ENCODE results near the gene EMCN. TPM values are rescaled to one million over a fixed set of nuclear protein-coding genes. Genes with fewer than 3 reads are reported as not detected.
"Not testable (repeated sequence)": the region's sequence is repeated elsewhere in the genome, so short reads cannot be mapped to it uniquely, and the experiment has no call there.

Gene EMCN
- total and polyA plus RNA-seq, 2 donors (not counting 1 experiment from before 2014, with no cell fraction given) = not detected

DNA sequence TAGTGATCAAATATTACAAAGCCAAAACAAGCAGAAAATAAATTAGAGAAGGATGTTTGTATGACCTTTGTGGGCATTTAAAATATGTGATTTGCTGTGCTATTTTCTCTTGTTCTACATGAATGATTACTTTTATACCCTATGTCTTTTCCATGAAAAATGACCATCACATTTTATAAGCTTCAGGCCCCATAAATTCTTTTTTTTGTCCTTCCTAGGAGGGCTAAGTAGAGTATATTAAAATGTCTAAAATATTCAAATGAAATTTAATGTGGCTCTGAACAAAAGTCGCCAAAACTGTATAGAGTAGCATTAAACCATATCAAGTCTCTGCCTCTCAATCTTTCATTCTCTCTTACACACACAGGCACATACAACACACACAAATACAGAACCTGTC is 15.9 kb upstream of the EMCN start:
- Histone ChIP-seq H3K4me3 (replicated peaks in 1 of 4; ENCODE audit: control extremely low read depth in 1 of 4, insufficient read depth in 1 of 4, low read depth in 3 of 4, low read length in 4 of 4) (no peak overlapping the region), H3K4me2 (ENCODE audit: extremely low read depth, insufficient read depth, low read length) (no peak overlapping the region), H3K27me3 (ENCODE audit: control insufficient read depth, insufficient read depth, low read length) (no peaks in the 10 kb centered on the region), H3K4me1 (ENCODE audit: control insufficient read depth, extremely low read depth, insufficient read depth, low read length) (no peaks in the 10 kb centered on the region), H3K27ac (ENCODE audit: insufficient read depth, low read length) (no peak overlapping the region), H4K20me1 (ENCODE audit: control insufficient read depth, extremely low read depth, insufficient read depth, low read length) (no peaks in the 10 kb centered on the region), H3K79me2 (ENCODE audit: control insufficient read depth, insufficient read depth, low read length) (no peaks in the 10 kb centered on the region), H2AFZ (ENCODE audit: low read length) (no peak overlapping the region), H3K9ac (ENCODE audit: insufficient read depth, low read length) (no peak overlapping the region), H3K9me3 (ENCODE audit: control insufficient read depth, insufficient read depth, low read depth, low read length) (no peaks in the 10 kb centered on the region), H3K36me3 (ENCODE audit: control insufficient read depth, insufficient read depth, low read length) (no peaks in the 10 kb centered on the region)
- no peak for TF ChIP-seq EZH2 (IDR thresholded peaks at IDR 0.05; ENCODE audit: low read length, missing control alignments)
- TF ChIP-seq, protein P1, sequence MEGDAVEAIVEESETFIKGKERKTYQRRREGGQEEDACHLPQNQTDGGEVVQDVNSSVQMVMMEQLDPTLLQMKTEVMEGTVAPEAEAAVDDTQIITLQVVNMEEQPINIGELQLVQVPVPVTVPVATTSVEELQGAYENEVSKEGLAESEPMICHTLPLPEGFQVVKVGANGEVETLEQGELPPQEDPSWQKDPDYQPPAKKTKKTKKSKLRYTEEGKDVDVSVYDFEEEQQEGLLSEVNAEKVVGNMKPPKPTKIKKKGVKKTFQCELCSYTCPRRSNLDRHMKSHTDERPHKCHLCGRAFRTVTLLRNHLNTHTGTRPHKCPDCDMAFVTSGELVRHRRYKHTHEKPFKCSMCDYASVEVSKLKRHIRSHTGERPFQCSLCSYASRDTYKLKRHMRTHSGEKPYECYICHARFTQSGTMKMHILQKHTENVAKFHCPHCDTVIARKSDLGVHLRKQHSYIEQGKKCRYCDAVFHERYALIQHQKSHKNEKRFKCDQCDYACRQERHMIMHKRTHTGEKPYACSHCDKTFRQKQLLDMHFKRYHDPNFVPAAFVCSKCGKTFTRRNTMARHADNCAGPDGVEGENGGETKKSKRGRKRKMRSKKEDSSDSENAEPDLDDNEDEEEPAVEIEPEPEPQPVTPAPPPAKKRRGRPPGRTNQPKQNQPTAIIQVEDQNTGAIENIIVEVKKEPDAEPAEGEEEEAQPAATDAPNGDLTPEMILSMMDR (conservative IDR thresholded peaks at IDR 0.05 in 1 of 2, IDR thresholded peaks at IDR 0.05 in 1 of 2; ENCODE audit: low read depth in 1 of 2, low read length in 2 of 2) = no peak
- no peak for DNase-seq (ENCODE audit: low read depth in 2 of 2)

DNA sequence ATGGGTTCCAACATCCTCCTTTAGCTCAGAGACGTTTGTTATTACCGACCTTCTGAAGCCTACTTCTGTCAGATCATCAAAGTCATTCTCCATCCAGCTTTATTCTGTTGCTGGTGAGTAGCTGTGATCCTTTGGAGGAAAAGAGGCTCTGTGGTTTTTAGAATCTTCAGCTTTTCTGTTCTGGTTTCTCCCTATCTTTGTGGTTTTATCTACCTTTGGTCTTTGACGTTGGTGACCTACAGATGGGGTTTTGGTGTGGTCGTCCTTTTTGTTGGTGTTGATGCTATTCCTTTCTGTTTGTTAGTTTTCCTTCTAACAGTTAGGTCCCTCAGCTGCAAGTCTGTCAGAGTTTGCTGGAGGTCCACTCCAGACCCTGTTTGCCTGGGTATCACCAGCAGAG is 12.3 kb upstream of the EMCN start:
- H3K9ac ChIP-seq (ENCODE audit: insufficient read depth, low read length); H3K79me2 ChIP-seq (ENCODE audit: control insufficient read depth, insufficient read depth, low read length); H2AFZ ChIP-seq (ENCODE audit: low read length); H3K4me2 ChIP-seq (ENCODE audit: extremely low read depth, insufficient read depth, low read length); H4K20me1 ChIP-seq (ENCODE audit: control insufficient read depth, extremely low read depth, insufficient read depth, low read length); H3K9me3 ChIP-seq (ENCODE audit: control insufficient read depth, insufficient read depth, low read depth, low read length); H3K27ac ChIP-seq (ENCODE audit: insufficient read depth, low read length); DNase-seq (ENCODE audit: low read depth in 2 of 2); H3K4me1 ChIP-seq (ENCODE audit: control insufficient read depth, extremely low read depth, insufficient read depth, low read length); H3K36me3 ChIP-seq (ENCODE audit: control insufficient read depth, insufficient read depth, low read length); H3K4me3 ChIP-seq (replicated peaks in 1 of 4; ENCODE audit: control extremely low read depth in 1 of 4, insufficient read depth in 1 of 4, low read depth in 3 of 4, low read length in 4 of 4); H3K27me3 ChIP-seq (ENCODE audit: control insufficient read depth, insufficient read depth, low read length): not testable (repeated sequence)

DNA sequence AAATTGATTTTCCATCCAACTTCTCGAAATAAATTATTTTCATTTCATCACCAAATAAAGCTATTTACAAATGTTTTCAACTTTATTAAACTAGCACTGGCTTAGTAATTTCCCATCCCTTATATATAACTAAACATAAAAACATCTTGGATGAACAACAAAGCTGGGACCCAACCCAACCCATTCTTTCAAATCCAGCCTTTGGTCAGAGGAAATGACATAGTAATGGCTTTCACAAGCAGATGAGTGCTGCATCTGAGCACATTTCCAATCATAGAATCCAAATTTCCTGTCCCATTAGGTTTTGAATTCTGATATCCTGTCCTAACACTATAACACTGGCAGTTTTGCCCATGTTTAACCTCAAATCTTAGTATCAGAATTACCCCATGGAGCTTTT is 7.9 kb upstream of the EMCN start:
- Histone ChIP-seq H3K4me1 (ENCODE audit: control insufficient read depth, extremely low read depth, insufficient read depth, low read length) (no peaks in the 10 kb centered on the region), H2AFZ (ENCODE audit: low read length) (no peak overlapping the region), H3K79me2 (ENCODE audit: control insufficient read depth, insufficient read depth, low read length) (no peaks in the 10 kb centered on the region), H4K20me1 (ENCODE audit: control insufficient read depth, extremely low read depth, insufficient read depth, low read length) (no peaks in the 10 kb centered on the region), H3K9ac (ENCODE audit: insufficient read depth, low read length) (no peak overlapping the region), H3K4me3 (replicated peaks in 1 of 4; ENCODE audit: control extremely low read depth in 1 of 4, insufficient read depth in 1 of 4, low read depth in 3 of 4, low read length in 4 of 4) (no peak overlapping the region), H3K4me2 (ENCODE audit: extremely low read depth, insufficient read depth, low read length) (no peak overlapping the region), H3K27ac (ENCODE audit: insufficient read depth, low read length) (no peak overlapping the region), H3K36me3 (ENCODE audit: control insufficient read depth, insufficient read depth, low read length) (no peaks in the 10 kb centered on the region), H3K9me3 (ENCODE audit: control insufficient read depth, insufficient read depth, low read depth, low read length) (no peaks in the 10 kb centered on the region), H3K27me3 (ENCODE audit: control insufficient read depth, insufficient read depth, low read length) (no peaks in the 10 kb centered on the region)
- DNase-seq (ENCODE audit: low read depth in 2 of 2) = no peak
- TF ChIP-seq, protein P1 (conservative IDR thresholded peaks at IDR 0.05 in 1 of 2, IDR thresholded peaks at IDR 0.05 in 1 of 2; ENCODE audit: low read depth in 1 of 2, low read length in 2 of 2) = no peak
- TF ChIP-seq EZH2 (IDR thresholded peaks at IDR 0.05; ENCODE audit: low read length, missing control alignments) = no peak
